HepG2 (cell line): Measurements from ENCODE around the gene BLOC1S4. TPM values are rescaled to one million over a fixed set of nuclear protein-coding genes. Genes with fewer than 3 reads are reported as not detected.

ENCODE experiments used
- BRCA1 ChIP-seq: sonication (generic); formaldehyde crosslinking; IDR thresholded peaks from 2 replicates; pipeline ENCODE4 v1.4.0; 2020; ENCODE audit warnings: missing genetic modification reagents
- BRF2 ChIP-seq: sonication (generic); formaldehyde crosslinking; IDR thresholded peaks from 2 replicates; pipeline ENCODE4 v1.8.1; 2022; ENCODE audit warnings: mild to moderate bottlenecking, missing genetic modification reagents
- GABPB1 ChIP-seq: IDR thresholded peaks from 2 replicates; pipeline ENCODE4 v1.6.1; 2016; ENCODE audit warnings: mild to moderate bottlenecking, missing genetic modification reagents, moderate library complexity, missing compliant biosample characterization
- MAZ ChIP-seq, 2 experiments: sonication (generic) in 1 of 2; formaldehyde crosslinking in 1 of 2; IDR thresholded peaks; 2 replicates each; pipeline versions ENCODE4 v1.5.0 to v1.6.1; 2012 to 2020; ENCODE audit warnings: low read depth in 2 of 2, mild to moderate bottlenecking in 2 of 2, borderline replicate concordance in 1 of 2, improper control_type of control experiment in 1 of 2, low read length in 1 of 2, missing genetic modification reagents in 1 of 2, moderate library complexity in 1 of 2
- NCOA2 ChIP-seq: sonication (generic); formaldehyde crosslinking; IDR thresholded peaks from 2 replicates; pipeline ENCODE4 v1.8.0; 2022; ENCODE audit warnings: inconsistent platforms
- PHF21A ChIP-seq: sonication (generic); formaldehyde crosslinking; IDR thresholded peaks from 2 replicates; pipeline ENCODE4 v1.5.0; 2020; ENCODE audit warnings: mild to moderate bottlenecking, missing genetic modification reagents
- SMARCC2 ChIP-seq: fragments of 450-650 bp; IDR thresholded peaks from 2 replicates; pipeline ENCODE4 v1.6.1; 2017; ENCODE audit warnings: antibody characterized with exemption, mild to moderate bottlenecking
- SMYD3 ChIP-seq: sonication (generic); formaldehyde crosslinking; IDR thresholded peaks from 2 replicates; pipeline ENCODE4 v1.8.1; 2023; ENCODE audit warnings: mild to moderate bottlenecking, missing genetic modification reagents
- SRSF9 ChIP-seq: fragments of 200-400 bp; formaldehyde crosslinking; IDR thresholded peaks from 2 replicates; pipeline ENCODE4 v1.6.1; 2018; ENCODE audit warnings: borderline replicate concordance, mild to moderate bottlenecking, low read depth, low read length; ENCODE audit not compliant: insufficient read depth, poor library complexity, severe bottlenecking
- U2AF2 ChIP-seq: fragments of 200-400 bp; formaldehyde crosslinking; IDR thresholded peaks from 2 replicates; pipeline ENCODE4 v1.6.1; 2017; ENCODE audit warnings: low read depth, mild to moderate bottlenecking, low read length
- ZHX1 ChIP-seq: sonication (generic); formaldehyde crosslinking; IDR thresholded peaks from 2 replicates; pipeline ENCODE4 v1.8.1; 2022; ENCODE audit warnings: low read depth, mild to moderate bottlenecking, missing genetic modification reagents
- ZMAT3 ChIP-seq: sonication (generic); formaldehyde crosslinking; conservative IDR thresholded peaks from 2 replicates; pipeline ENCODE4 v1.7.0; 2021; ENCODE audit warnings: missing genetic modification reagents
- ZNF260 ChIP-seq: sonication (generic); formaldehyde crosslinking; IDR thresholded peaks from 2 replicates; pipeline ENCODE4 v1.4.0; 2020; ENCODE audit warnings: missing genetic modification reagents, low read depth, mild to moderate bottlenecking, borderline replicate concordance
- ZNF275 ChIP-seq: sonication (generic); formaldehyde crosslinking; IDR thresholded peaks from 2 replicates; pipeline ENCODE4 v1.8.0; 2022; ENCODE audit warnings: missing genetic modification reagents, mild to moderate bottlenecking, inconsistent platforms, borderline replicate concordance
- ZNF326 ChIP-seq: sonication (generic); formaldehyde crosslinking; IDR thresholded peaks from 2 replicates; pipeline ENCODE4 v1.4.0; 2020; ENCODE audit warnings: missing genetic modification reagents, borderline replicate concordance
- ZNF503 ChIP-seq: sonication (generic); formaldehyde crosslinking; IDR thresholded peaks from 2 replicates; pipeline ENCODE4 v1.4.0; 2020; ENCODE audit warnings: missing genetic modification reagents
- ZNF619 ChIP-seq: sonication (generic); formaldehyde crosslinking; IDR thresholded peaks from 2 replicates; pipeline ENCODE4 v1.4.0; 2020; ENCODE audit warnings: mild to moderate bottlenecking, missing genetic modification reagents
- ZUFSP ChIP-seq: sonication (generic); formaldehyde crosslinking; IDR thresholded peaks from 2 replicates; pipeline ENCODE4 v1.9.0; 2021; ENCODE audit warnings: missing genetic modification reagents, mild to moderate bottlenecking, borderline replicate concordance
- polyA plus RNA-seq, 8 experiments: library from polyadenylated mRNA; depleted of rRNA in 3 of 8; stranded (reverse) in 7 of 8; unstranded in 1 of 8; fragments of >200 nt; fragmentation: Illumina TruSeq in 4 of 8; extraction: Trizol in 4 of 8; gene quantifications; 2 replicates each; pipeline versions ENCODE4 v1.2.1 to v1.2.3, GENCODE V29; 2011 to 2016; ENCODE audit warnings: low read depth in 4 of 8, missing spikeins in 1 of 8, mixed read lengths in 1 of 8; ENCODE audit not compliant: insufficient read depth in 1 of 8
- total RNA-seq, 5 experiments: library from RNA; depleted of rRNA; stranded (reverse); fragments of >200 nt; fragmentation: Illumina TruSeq; extraction: Trizol; gene quantifications; 2 replicates each; pipeline ENCODE4 v1.2.3, GENCODE V29; 2016; ENCODE audit warnings: low read depth in 1 of 5

BLOC1S4 gene
- total and polyA plus RNA-seq, 2 of the 13 experiments (the other 11 are each of a cell fraction or from before 2014, with no cell fraction given) = 15.5 to 20.9 TPM

- TF ChIP-seq SMYD3 = peak; percentile 85; the same call in 1 of the 2 replicates
- peak; percentile 77 for TF ChIP-seq GABPB1
- no peak for TF ChIP-seq ZNF326
- no peak; the same call in none of the 2 replicates for TF ChIP-seq BRF2
- TF ChIP-seq BRCA1 (CRISPR knock-in tag) = no peak; the same call in 1 of the 2 replicates
- 0 out of 2 replicates have a peak, but pooled peaks have one; percentile 55 for TF ChIP-seq MAZ (IDR thresholded peaks at IDR 0.05; ENCODE audit: borderline replicate concordance, low read depth, low read length)
- TF ChIP-seq MAZ (CRISPR knock-in tag; IDR thresholded peaks at IDR 0.05; ENCODE audit: low read depth) = peak; percentile 44; the same call in 1 of the 2 replicates
- TF ChIP-seq SMARCC2 = no peak
- no peak; the same call in 1 of the 2 replicates for TF ChIP-seq ZNF619 (CRISPR knock-in tag)
- TF ChIP-seq SRSF9 = no peak
- peak; percentile 54; the same call in 1 of the 2 replicates for TF ChIP-seq NCOA2
- 0 out of 2 replicates have a peak, but pooled peaks have one; percentile 85 for TF ChIP-seq ZMAT3 (CRISPR knock-in tag)
- TF ChIP-seq U2AF2 = no peak
- TF ChIP-seq ZNF275 = no peak; the same call in 1 of the 2 replicates
- TF ChIP-seq PHF21A (CRISPR knock-in tag) = peak; percentile 64
- no peak for TF ChIP-seq ZNF260 (CRISPR knock-in tag)
- TF ChIP-seq ZUFSP (CRISPR knock-in tag) = no peak
- no peak for TF ChIP-seq ZNF503
- peak; percentile 87 for TF ChIP-seq ZHX1 (CRISPR knock-in tag)
Observed at GRCh38 chr4:6673660-6674499, 42.1 kb upstream of the BLOC1S4 start (continued).
